SK-N-DZ (cell line): ENCODE measurements around the gene PCDH15.

Experiments used
- DNase-seq: peaks from one replicate; pipeline ENCODE4 v3.0.0-alpha.2; 2015; ENCODE audit warnings: low spot score

PCDH15 gene

GRCh38 chr10:54131833-54132232 is 669.2 kb downstream of the PCDH15 start:
- no peak for DNase-seq

- no peak for DNase-seq
Measured at GRCh38 chr10:54130394-54130793, 670.6 kb downstream of the PCDH15 start.

- no peak for DNase-seq
Measured at GRCh38 chr10:54125098-54125747, 675.8 kb downstream of the PCDH15 start.

GRCh38 chr10:54124209-54124885 is 676.7 kb downstream of the PCDH15 start:
- no peak for DNase-seq

- no peak for DNase-seq
Measured at GRCh38 chr10:54120806-54121205, 680.2 kb downstream of the PCDH15 start.

GRCh38 chr10:54108961-54109360 is 692.1 kb downstream of the PCDH15 start:
- no peak for DNase-seq

GRCh38 chr10:54096892-54097291 is 704.1 kb downstream of the PCDH15 start:
- DNase-seq = no peak

GRCh38 chr10:54094321-54094720 is 706.7 kb downstream of the PCDH15 start:
- DNase-seq = peak; percentile 23

- DNase-seq = no peak
Measured at GRCh38 chr10:54091237-54091636, 709.8 kb downstream of the PCDH15 start.

GRCh38 chr10:54081950-54082349 is 719.1 kb downstream of the PCDH15 start:
- peak; percentile 7 for DNase-seq

GRCh38 chr10:54067361-54067760 is 733.7 kb downstream of the PCDH15 start:
- DNase-seq = no peak

- DNase-seq = peak; percentile 35
Measured at GRCh38 chr10:54066646-54067045, 734.4 kb downstream of the PCDH15 start.

GRCh38 chr10:54065106-54065505 is 735.9 kb downstream of the PCDH15 start:
- no peak for DNase-seq

GRCh38 chr10:54064215-54064614 is 736.8 kb downstream of the PCDH15 start:
- DNase-seq = no peak

- DNase-seq = no peak
Measured at GRCh38 chr10:54063514-54063913, 737.5 kb downstream of the PCDH15 start.

- DNase-seq = no peak
Measured at GRCh38 chr10:54060572-54060971, 740.5 kb downstream of the PCDH15 start.

GRCh38 chr10:54057357-54057756 is 743.7 kb downstream of the PCDH15 start:
- DNase-seq = no peak

GRCh38 chr10:54026340-54026739 is 774.7 kb downstream of the PCDH15 start:
- DNase-seq = no peak

- no peak for DNase-seq
Measured at GRCh38 chr10:54011117-54011516, 789.9 kb downstream of the PCDH15 start.

- no peak for DNase-seq
Measured at GRCh38 chr10:54010337-54010933, 790.6 kb downstream of the PCDH15 start.

GRCh38 chr10:54009672-54010071 is 791.4 kb downstream of the PCDH15 start:
- DNase-seq = peak; percentile 52

- no peak for DNase-seq
Measured at GRCh38 chr10:54002077-54002476, 799.0 kb downstream of the PCDH15 start.

GRCh38 chr10:53997953-53998352 is 803.1 kb downstream of the PCDH15 start:
- peak; percentile 37 for DNase-seq
